Stimulated activated CD4-positive, alpha-beta T cell treated with anti-CD3 and anti-CD28 coated beads, Interleukin-12 subunit alpha, Interleukin-12 subunit beta, amount 100 ng/mL, for 4 hours (primary cell): ENCODE results near the gene GCN1.

Experiments used
- DNase-seq: peaks from one replicate; pipeline ENCODE4 v3.0.0-alpha.2; 2020

Gene GCN1

DNA sequence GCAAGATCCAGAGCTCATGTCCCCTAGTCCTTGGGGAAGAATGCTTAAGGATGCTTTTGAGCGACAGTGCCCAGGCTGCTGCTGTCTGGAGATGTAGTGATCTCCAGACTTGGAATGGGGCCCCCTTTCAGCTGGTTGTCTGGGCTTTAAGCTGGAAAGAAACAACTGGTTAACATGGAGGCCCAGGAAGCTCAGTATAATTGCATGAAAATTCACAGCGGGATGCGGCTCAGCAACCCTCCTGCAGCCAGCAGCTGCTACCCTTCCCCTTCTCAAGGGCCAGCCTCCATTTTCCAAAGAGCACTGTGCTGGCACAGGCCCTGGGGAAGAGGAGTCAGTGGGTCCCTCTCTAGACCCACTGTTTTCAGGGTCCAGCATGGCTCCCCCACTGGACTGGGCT lies 104.3 kb downstream of the GCN1 start:
- no peak for DNase-seq

DNA sequence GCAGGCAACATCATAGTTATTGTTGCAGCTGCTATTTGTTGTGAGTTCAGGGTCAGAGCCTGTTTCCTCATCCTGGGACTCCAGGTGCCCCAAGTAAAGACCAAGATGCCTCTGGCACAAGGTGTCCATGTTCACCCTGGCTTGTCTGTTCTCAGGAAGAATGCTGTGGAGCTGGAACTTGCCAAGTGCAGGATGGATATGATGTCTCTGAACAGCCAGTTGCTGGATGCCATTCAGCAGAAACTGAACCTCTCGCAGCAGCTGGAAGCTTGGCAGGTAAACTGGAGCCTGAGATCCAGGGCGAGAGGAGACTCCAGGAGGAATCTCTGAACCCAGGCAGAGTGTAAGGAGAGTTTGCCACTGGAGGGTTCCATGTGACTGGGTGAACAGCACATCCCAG lies 104.7 kb downstream of the GCN1 start:
- no peak for DNase-seq

DNA sequence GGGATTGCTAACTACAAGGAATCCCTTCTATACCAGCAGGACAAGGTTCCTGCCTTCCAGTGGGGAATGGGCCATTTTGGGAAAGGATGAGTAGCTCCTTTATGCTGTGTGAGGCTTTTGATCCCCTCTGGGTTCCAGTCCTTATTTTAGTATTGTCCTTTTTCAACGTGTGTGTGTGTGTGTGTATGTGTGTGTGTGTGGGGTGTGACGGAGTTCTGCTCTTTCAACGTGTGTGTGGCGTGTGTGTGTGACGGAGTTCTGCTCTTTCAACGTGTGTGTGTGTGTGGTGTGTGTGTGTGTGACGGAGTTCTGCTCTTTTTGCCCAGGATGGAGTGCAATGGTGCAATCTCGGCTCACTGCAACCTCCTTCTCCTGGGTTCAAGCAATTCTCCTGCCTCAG lies 105.4 kb downstream of the GCN1 start:
- no peak for DNase-seq

- peak; percentile 97 for DNase-seq
Observed at GRCh38 chr12:120086801-120087621, 107.5 kb downstream of the GCN1 start.

GRCh38 chr12:120085920-120086645 lies 108.4 kb downstream of the GCN1 start:
- DNase-seq, result no peak

GRCh38 chr12:120081641-120082040 lies 112.9 kb downstream of the GCN1 start:
- no peak for DNase-seq

- no peak for DNase-seq
Observed at GRCh38 chr12:120079411-120080400, 114.8 kb downstream of the GCN1 start.

GRCh38 chr12:120078868-120079267 lies 115.6 kb downstream of the GCN1 start:
- DNase-seq, result no peak

GRCh38 chr12:120077260-120077659 lies 117.3 kb downstream of the GCN1 start:
- DNase-seq, result no peak
